Immature natural killer cell (primary cell): ENCODE results near the gene GTSE1. TPM values are rescaled to one million over a fixed set of nuclear protein-coding genes. Genes with fewer than 3 reads are reported as not detected.

Source experiments
- DNase-seq, 3 donors: peaks; one replicate each; pipeline ENCODE4 v3.0.0; 2022; ENCODE audit warnings: mixed read lengths in 1 of 3
- H3K27ac Mint-ChIP-seq, 6 donors: one replicate each; pipeline ENCODE4 v1.8.0; 2020; ENCODE audit warnings: mixed read lengths in 6 of 6, mild to moderate bottlenecking in 5 of 6, inconsistent platforms in 4 of 6, moderate library complexity in 3 of 6
- H3K27me3 Mint-ChIP-seq, 3 donors: one replicate each; pipeline ENCODE4 v1.8.0; 2020 to 2021; ENCODE audit warnings: low read depth in 3 of 3, mild to moderate bottlenecking in 3 of 3, mixed read lengths in 3 of 3, moderate library complexity in 3 of 3, inconsistent platforms in 1 of 3
- H3K36me3 Mint-ChIP-seq, 3 donors: one replicate each; pipeline ENCODE4 v1.8.0; 2020; ENCODE audit warnings: mixed read lengths in 3 of 3, inconsistent platforms in 2 of 3, mild to moderate bottlenecking in 2 of 3
- H3K4me1 Mint-ChIP-seq, 2 donors: one replicate each; pipeline ENCODE4 v1.8.0; 2020; ENCODE audit warnings: inconsistent platforms in 2 of 2, mild to moderate bottlenecking in 2 of 2, mixed read lengths in 2 of 2, moderate library complexity in 1 of 2
- H3K4me3 Mint-ChIP-seq, 5 donors: one replicate each; pipeline ENCODE4 v1.8.0; 2020; ENCODE audit warnings: mild to moderate bottlenecking in 5 of 5, mixed read lengths in 5 of 5, inconsistent platforms in 3 of 5, moderate library complexity in 3 of 5
- H3K9me3 Mint-ChIP-seq, 6 donors: one replicate each; pipeline ENCODE4 v1.8.0; 2020; ENCODE audit warnings: mild to moderate bottlenecking in 6 of 6, mixed read lengths in 6 of 6, inconsistent platforms in 4 of 6, moderate library complexity in 3 of 6
- polyA plus RNA-seq, 3 donors: library from polyadenylated mRNA; unstranded; fragments of 300-500 nt; fragmentation: Illumina TruSeq; gene quantifications; one replicate each; pipeline ENCODE4 v1.2.3, GENCODE V29; 2021

Gene GTSE1
- polyA plus RNA-seq, 3 donors from 2014 or later = 0.50 to 0.71 TPM; not detected in 1

DNA sequence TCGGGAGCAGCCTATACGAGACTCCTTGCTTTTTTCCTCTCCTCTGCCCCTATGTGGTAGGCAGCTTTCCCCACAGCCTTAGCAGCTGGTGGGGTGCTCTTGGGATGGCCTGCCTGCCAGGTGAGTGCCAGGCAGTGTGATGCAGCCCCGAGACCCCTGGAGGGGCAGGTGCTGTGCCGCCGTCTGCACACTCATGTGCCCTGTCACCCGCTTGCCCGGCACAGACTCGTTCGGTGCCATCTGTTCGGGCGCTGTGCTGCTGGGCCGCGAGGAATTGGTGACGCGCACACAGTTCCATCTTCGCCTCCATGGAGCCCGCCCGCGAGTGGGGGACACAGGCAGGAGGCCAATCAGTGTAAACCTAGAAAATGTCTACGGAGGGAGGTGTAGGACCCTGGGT lies 54.0 kb downstream of the GTSE1 start:
- Mint-ChIP-seq H3K9me3 (peaks cover 0 to 3% (median 0%) of the 10 kb centered on the region in 6 donors), H3K27me3 (peaks cover 0 to 3% (median 3%) of the 10 kb centered on the region in 3 donors), H3K36me3 (peaks cover 24 to 46% (median 36%) of the 10 kb centered on the region in 3 donors), H3K4me1 (peaks cover 0 to 4% of the 10 kb centered on the region in 2 donors), H3K27ac (no peak overlapping the region), H3K4me3 (no peak overlapping the region)
- DNase-seq = no peak

DNA sequence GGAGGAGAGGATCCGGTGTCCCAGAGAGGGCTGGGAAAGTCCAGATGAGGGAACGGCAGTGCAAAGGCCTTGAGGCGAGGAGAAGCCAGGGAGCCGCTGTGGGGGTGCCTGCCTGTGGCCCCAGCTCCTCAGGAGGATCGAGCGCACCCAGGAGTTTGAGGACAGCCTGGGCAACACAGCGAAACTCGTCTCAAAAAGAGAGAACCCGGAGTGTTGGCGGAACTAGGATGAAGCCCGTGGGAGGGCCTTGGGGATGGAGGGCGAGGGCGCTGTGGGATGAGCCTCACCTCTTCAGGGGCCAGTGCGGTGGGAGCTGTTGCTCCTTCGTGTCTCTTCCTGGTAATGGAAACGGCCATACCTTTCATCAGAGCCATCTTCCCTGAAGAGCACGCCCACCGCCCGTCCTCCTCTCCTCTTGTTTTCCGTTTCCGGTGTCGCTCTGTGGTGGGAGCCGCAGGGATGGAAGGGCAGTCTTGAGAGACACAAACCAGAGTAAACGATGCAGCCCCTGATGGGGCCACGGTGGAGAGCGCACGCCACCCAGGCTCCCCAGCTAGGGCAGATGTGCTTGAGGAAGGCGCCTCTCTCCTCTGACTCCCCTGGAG lies 54.6 kb downstream of the GTSE1 start:
- Mint-ChIP-seq H3K9me3 (peaks cover 0 to 3% (median 0%) of the 10 kb centered on the region in 6 donors), H3K4me3 (no peak overlapping the region), H3K27me3 (peaks cover 0 to 3% (median 3%) of the 10 kb centered on the region in 3 donors), H3K27ac (peak overlapping the region in 1 of 6 donors; percentile 16), H3K36me3 (peaks cover 21 to 42% (median 33%) of the 10 kb centered on the region in 3 donors), H3K4me1 (peaks cover 0 to 4% of the 10 kb centered on the region in 2 donors)
- no peak for DNase-seq

DNA sequence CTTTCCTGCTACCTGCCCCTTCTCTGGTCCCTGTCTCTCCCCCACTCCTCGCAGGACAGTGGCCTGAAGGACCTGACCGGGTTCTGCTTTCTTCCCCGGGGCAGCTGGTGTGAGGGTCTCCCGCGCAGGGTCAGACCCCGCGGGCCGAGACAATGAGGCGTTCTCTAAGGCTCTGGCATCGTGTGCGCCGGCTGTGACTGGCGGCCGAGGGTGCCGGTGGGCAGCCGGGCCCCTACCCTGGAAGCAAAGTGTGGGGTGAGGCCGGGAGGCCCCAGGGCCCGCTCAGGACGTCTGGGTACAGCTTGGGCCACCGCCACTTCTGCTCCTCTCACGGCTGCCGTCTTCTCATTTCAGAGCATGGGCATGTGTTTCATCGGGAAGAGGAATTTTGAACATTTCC lies 55.1 kb downstream of the GTSE1 start:
- peaks cover 20 to 37% (median 31%) of the 10 kb centered on the region in 3 donors for H3K36me3 Mint-ChIP-seq
- DNase-seq = no peak
- H3K9me3 Mint-ChIP-seq = peaks cover 0 to 3% (median 0%) of the 10 kb centered on the region in 6 donors
- no peak overlapping the region for H3K27ac Mint-ChIP-seq
- peaks cover 0 to 4% of the 10 kb centered on the region in 2 donors for H3K4me1 Mint-ChIP-seq
- H3K27me3 Mint-ChIP-seq = peaks cover 0 to 3% (median 3%) of the 10 kb centered on the region in 3 donors
- H3K4me3 Mint-ChIP-seq = no peak overlapping the region

DNA sequence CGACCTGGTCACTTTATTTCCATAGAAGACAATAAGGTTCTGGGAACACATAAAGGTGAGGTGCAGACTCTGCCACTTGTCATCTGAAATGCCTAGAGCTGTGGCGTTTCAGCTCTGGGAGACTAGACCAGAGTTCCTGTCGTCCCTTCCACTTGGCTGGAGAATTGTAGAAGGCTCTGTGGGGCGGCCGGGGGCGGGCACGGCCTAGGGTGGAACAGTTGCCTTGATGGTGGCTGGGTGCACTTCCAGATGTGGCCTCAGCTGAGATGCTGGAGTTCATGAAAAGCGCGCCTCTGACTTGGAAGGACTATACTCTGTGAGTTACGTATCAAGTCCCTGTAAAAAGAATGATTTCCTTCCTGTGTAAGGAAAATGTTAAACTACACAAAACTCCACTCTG lies 55.6 kb downstream of the GTSE1 start:
- no peak for DNase-seq
- Mint-ChIP-seq H3K27me3 (peaks cover 0 to 3% (median 3%) of the 10 kb centered on the region in 3 donors), H3K9me3 (peaks cover 0 to 3% (median 0%) of the 10 kb centered on the region in 6 donors)

DNA sequence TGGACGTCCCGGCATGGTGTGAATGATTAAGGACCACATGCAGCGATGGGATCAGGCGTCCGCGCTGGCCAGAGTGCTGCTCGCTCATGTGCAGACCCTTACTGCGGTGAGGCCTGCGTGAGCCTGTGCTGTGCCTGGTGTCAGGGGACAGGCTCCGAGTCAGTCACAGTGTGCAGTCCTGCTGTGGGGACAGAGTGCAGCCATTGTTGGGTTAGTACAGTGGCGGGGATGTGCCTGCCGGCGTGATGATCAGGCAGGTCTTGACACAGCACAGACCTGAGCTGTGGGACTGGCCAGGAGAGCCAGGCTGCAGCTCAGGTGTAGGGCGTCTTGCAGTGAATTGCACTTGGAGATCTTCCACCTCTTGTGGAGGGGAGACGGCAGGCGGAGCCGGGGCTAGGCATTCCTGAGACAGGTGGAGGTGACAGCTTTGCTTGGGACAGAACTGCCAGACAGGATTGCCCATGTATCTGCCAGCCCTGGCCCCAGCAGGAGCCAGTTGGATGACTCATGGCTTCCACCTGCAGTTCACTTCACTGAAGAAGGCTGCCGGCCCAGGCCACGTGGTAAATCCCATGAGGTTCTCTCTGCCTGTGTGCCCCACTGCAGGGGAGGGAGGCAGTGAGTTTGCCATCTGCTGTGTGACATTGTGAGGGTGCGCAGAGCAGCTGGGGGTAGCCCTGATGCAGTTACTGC lies 56.2 kb downstream of the GTSE1 start:
- DNase-seq = no peak
- H3K4me1 Mint-ChIP-seq = peaks cover 0 to 4% of the 10 kb centered on the region in 2 donors
- H3K36me3 Mint-ChIP-seq = peaks cover 20 to 33% (median 31%) of the 10 kb centered on the region in 3 donors
- peaks cover 0 to 3% (median 0%) of the 10 kb centered on the region in 3 donors for H3K27me3 Mint-ChIP-seq
- no peak overlapping the region for H3K4me3 Mint-ChIP-seq
- peaks cover 0 to 3% (median 0%) of the 10 kb centered on the region in 6 donors for H3K9me3 Mint-ChIP-seq
- H3K27ac Mint-ChIP-seq = no peak overlapping the region

More for the DNA sequence above, 55.6 kb downstream of the GTSE1 start:
- H3K4me1 Mint-ChIP-seq = peaks cover 0 to 4% of the 10 kb centered on the region in 2 donors
- no peak overlapping the region for H3K27ac Mint-ChIP-seq
- H3K36me3 Mint-ChIP-seq = peaks cover 20 to 33% (median 31%) of the 10 kb centered on the region in 3 donors
- no peak overlapping the region for H3K4me3 Mint-ChIP-seq

DNA sequence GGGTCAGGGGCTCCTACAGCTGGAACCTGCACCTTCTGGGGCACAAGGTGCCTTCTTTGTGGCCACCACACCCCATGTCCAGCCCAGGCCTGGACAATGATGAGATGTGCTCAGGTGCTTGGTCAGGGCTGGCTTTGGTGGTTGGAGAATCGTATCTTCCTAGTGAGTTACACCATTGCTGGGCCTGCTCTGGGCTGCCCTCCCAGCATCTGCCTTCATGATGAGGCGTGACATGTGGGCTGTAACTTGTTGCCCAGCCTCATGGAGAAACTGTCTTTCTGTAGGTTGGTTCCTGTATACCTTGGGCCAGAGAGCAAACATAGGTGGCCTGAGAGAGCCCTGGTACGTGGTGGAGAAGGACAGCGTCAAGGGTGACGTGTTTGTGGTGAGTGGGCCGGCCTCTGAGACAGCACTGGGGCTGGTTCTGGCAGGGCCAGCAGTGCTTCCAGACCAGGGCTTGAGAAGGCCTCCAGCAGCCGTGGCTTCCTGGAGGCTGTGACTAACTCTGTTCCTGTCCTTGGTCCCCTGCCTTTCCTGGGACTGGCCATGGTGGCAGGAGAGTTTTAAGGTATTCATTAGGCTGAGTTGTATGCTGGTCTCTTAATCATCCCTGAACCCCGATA lies 56.9 kb downstream of the GTSE1 start:
- no peak overlapping the region for H3K27ac Mint-ChIP-seq
- DNase-seq = no peak
- H3K4me3 Mint-ChIP-seq = no peak overlapping the region
- H3K4me1 Mint-ChIP-seq = peaks cover 0 to 4% of the 10 kb centered on the region in 2 donors
- peaks cover 0 to 3% (median 0%) of the 10 kb centered on the region in 6 donors for H3K9me3 Mint-ChIP-seq
- peaks cover 0 to 3% (median 0%) of the 10 kb centered on the region in 3 donors for H3K27me3 Mint-ChIP-seq
- peaks cover 20 to 35% (median 31%) of the 10 kb centered on the region in 3 donors for H3K36me3 Mint-ChIP-seq

DNA sequence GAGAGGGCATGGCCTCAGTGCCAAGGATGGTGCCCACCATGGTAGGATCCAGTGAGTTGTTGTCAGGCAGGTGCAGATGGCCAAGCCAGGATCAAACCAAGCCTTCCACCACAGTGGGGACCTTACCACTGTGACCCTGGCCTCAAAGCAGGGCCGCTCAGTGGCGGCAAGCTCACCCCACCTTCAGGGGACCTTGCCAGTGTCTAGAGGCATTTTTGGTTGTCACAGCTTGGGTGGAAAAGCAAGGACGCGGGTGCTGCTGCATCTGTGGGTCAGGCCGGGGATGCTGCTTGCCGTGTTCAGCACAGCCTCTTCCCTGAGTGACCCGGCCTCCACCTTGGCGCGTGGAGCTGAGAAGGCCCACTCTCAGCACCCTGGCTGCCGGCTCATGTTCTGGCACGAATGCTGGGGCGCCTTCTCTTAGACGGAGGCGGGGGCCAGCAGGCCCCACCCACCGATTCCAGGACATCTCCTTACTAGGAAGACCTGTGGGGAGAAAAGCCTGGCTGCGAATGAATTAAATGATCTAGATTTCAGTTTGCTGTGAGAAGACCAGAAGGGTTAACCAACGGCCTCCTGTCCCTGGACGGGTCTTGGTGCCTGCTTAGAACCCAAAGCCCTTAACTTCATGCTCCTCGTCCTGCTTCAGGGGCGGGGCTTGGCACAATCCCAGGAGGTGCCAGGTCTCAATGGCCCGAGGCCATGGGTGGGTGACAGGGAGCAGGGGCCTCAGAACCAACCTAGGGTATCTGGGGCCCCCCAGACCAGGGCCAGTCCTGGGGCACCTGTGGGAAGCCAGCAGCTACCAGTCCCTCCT lies 57.7 kb downstream of the GTSE1 start:
- Mint-ChIP-seq H3K4me3 (no peak overlapping the region), H3K27me3 (peaks cover 0 to 3% (median 0%) of the 10 kb centered on the region in 3 donors), H3K4me1 (peaks cover 0 to 4% of the 10 kb centered on the region in 2 donors), H3K36me3 (peaks cover 17 to 35% (median 27%) of the 10 kb centered on the region in 3 donors), H3K27ac (no peak overlapping the region), H3K9me3 (peaks cover 0 to 3% (median 0%) of the 10 kb centered on the region in 6 donors)
- DNase-seq = no peak

DNA sequence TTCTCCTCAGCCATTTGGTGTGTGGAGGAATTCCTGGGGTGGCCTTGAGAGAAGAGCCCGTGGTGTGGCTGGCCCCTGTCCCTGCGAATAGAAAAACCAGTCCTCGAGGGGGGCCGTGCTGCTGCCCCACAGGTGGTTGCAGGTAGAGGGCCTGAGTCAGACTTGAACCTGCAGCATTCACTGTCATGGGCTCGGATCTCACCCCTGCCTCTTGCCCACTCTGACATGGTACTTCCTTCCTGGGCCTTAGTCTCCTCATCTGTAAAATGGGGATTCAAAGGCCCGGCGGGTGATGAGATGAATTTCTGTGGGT lies 58.3 kb downstream of the GTSE1 start:
- peaks cover 0 to 3% (median 0%) of the 10 kb centered on the region in 6 donors for H3K9me3 Mint-ChIP-seq
- DNase-seq = no peak
- peaks cover 0 to 4% of the 10 kb centered on the region in 2 donors for H3K4me1 Mint-ChIP-seq
- H3K27me3 Mint-ChIP-seq = peaks cover 0 to 3% (median 0%) of the 10 kb centered on the region in 3 donors
- H3K27ac Mint-ChIP-seq = no peak overlapping the region
- H3K36me3 Mint-ChIP-seq = peaks cover 13 to 29% (median 22%) of the 10 kb centered on the region in 3 donors
- no peak overlapping the region for H3K4me3 Mint-ChIP-seq

DNA sequence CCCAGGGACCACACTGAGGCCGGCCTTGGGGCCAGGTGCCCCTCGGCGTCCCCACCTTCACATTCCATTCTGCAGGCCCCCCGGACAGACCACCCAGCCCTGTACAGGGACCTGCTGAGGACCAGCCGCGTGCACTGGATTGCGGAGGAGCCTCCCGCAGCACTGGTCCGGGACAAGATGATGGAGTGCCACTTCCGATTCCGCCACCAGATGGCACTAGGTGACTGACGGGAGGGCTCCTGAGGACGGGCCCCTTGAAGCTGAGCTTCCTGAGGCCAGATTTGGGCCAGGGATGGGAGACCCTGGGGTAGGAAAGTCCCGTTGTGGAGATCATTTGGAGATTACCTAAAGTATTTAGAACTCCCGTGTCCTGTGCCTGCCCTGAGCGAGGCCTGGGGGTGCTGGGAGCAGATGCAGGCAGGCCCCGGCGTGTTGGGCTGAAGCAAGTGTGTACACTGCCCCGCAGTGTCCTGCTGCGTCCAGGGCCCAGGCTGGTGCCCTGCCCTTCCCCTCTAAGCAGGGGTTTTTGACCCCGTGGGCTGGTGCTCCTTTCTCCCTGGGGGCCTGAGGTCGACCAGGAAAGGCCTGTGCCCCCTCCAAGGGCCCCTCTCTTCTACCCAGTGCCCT lies 58.8 kb downstream of the GTSE1 start:
- peak; percentile 58 to 66 (median 63) for DNase-seq
- Mint-ChIP-seq H3K4me1 (peaks cover 0 to 4% of the 10 kb centered on the region in 2 donors), H3K27ac (peak overlapping the region in 2 of 6 donors; percentile 46 to 59), H3K27me3 (peaks cover 0 to 3% (median 0%) of the 10 kb centered on the region in 3 donors), H3K36me3 (peaks cover 10 to 32% (median 19%) of the 10 kb centered on the region in 3 donors), H3K4me3 (no peak overlapping the region), H3K9me3 (peaks cover 0 to 3% (median 0%) of the 10 kb centered on the region in 6 donors)

DNA sequence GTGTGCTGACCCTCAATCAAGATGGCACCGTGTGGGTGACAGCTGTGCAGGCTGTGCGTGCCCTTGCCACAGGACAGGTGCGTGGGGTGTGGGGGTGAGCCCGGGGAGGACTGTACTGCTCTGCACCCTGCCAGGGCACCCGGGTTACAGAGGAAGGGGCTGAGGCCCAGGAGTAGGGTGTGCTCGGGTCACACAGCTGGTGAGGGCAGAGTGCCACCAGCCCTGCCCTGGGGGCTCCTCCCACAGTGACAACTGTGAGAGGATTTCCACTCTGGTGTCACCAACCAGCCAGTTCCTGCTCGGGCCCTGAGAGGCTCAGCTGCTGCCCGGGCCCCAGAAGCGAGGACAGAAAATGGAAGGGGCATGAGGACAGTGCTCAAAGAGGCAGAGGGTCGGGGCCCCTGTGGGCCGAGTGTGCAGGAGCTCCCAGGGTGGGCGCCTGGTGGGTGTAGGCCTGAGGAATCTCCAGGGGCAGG lies 59.4 kb downstream of the GTSE1 start:
- H3K36me3 Mint-ChIP-seq = peaks cover 6 to 30% (median 14%) of the 10 kb centered on the region in 3 donors

DNA sequence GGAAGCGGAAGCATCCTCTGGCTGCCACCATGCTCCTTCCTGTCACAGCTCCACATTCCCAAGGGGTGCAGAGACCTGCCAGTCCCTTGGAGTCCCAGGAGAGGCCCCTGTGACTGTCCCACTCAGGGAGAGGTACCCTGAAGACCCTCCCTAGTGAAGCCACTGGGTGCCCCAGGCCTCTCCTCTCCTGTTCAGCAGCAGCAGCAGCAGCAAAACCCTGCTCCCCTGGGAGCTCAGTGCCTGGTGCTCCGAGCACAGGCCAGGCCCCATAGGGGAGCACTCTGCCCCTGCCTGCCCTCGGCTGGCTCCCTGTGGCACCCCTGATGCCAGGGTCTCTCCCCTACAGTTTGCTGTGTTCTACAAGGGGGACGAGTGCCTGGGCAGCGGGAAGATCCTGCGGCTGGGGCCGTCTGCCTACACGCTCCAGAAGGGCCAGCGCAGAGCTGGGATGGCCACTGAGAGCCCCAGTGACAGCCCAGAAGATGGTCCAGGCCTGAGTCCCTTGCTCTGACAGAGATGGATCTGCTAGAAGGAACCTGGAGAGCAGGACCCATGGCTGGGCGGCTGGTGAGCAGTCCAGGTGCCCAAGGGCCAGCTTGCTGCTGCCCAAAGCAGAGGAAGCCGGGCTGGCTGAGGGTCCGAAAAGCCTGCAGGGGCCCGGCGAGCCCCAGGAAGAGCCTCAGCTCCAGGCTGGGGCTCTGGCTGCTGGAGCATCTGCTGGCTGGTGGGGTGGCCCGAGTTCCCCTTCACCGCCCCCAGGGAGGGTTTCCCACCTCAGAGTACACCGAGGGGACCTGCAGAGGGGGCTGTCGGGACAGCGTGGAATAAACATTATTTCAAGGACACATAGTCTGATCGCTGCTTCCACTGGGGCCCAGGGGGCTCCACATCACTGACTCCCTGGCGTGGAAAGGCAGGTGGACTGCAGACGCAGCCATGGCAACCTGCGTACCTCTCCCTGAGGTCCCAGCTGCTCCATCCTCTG lies 60.1 kb downstream of the GTSE1 start:
- Mint-ChIP-seq H3K27ac (no peak overlapping the region), H3K9me3 (peaks cover 0 to 3% (median 0%) of the 10 kb centered on the region in 6 donors), H3K4me3 (no peak overlapping the region), H3K36me3 (peaks cover 6 to 30% (median 14%) of the 10 kb centered on the region in 3 donors), H3K27me3 (no peaks in the 10 kb centered on the region), H3K4me1 (peaks cover 0 to 6% of the 10 kb centered on the region in 2 donors)
- no peak for DNase-seq

More for the DNA sequence above, 59.4 kb downstream of the GTSE1 start:
- Mint-ChIP-seq H3K4me3 (no peak overlapping the region), H3K9me3 (peaks cover 0 to 3% (median 0%) of the 10 kb centered on the region in 6 donors), H3K27me3 (no peaks in the 10 kb centered on the region), H3K27ac (no peak overlapping the region), H3K4me1 (peaks cover 0 to 4% of the 10 kb centered on the region in 2 donors)
- no peak for DNase-seq
